WI38 (cell line): ENCODE measurements around the gene HSP90AB1.

Experiments
- H3K4me3 ChIP-seq: 2 replicates; pipeline ENCODE4 v1.5.1; 2011; ENCODE audit warnings: low read depth, mild to moderate bottlenecking, control low read depth, low read length
- TF ChIP-seq, protein P1 (sequence below): IDR thresholded peaks from 2 replicates; pipeline ENCODE4 v1.5.1; 2012; ENCODE audit warnings: low read depth, mild to moderate bottlenecking, control low read depth, low read length

HSP90AB1 gene

DNA sequence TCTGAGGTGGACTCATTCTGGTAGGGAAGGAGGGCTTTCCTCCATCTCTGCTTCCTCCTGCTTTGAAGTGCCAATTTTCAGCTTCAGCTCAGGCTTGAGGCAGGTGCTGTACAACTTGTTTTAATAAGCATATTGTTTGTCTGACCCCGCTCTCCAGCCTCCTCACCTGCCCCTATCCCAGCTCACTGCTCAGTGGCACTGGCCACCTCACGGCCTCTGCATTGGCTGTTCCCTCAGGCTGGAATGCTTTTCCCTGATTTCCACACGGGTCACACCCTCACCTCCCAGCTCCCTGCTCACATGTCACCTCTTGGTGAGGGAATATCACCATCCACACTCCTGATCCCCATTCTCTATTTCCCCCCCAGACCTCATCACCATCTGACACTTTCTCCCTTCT lies 52.0 kb downstream of the HSP90AB1 start:
- TF ChIP-seq, protein P1, sequence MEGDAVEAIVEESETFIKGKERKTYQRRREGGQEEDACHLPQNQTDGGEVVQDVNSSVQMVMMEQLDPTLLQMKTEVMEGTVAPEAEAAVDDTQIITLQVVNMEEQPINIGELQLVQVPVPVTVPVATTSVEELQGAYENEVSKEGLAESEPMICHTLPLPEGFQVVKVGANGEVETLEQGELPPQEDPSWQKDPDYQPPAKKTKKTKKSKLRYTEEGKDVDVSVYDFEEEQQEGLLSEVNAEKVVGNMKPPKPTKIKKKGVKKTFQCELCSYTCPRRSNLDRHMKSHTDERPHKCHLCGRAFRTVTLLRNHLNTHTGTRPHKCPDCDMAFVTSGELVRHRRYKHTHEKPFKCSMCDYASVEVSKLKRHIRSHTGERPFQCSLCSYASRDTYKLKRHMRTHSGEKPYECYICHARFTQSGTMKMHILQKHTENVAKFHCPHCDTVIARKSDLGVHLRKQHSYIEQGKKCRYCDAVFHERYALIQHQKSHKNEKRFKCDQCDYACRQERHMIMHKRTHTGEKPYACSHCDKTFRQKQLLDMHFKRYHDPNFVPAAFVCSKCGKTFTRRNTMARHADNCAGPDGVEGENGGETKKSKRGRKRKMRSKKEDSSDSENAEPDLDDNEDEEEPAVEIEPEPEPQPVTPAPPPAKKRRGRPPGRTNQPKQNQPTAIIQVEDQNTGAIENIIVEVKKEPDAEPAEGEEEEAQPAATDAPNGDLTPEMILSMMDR: no peak
- no peak overlapping the region for H3K4me3 ChIP-seq

DNA sequence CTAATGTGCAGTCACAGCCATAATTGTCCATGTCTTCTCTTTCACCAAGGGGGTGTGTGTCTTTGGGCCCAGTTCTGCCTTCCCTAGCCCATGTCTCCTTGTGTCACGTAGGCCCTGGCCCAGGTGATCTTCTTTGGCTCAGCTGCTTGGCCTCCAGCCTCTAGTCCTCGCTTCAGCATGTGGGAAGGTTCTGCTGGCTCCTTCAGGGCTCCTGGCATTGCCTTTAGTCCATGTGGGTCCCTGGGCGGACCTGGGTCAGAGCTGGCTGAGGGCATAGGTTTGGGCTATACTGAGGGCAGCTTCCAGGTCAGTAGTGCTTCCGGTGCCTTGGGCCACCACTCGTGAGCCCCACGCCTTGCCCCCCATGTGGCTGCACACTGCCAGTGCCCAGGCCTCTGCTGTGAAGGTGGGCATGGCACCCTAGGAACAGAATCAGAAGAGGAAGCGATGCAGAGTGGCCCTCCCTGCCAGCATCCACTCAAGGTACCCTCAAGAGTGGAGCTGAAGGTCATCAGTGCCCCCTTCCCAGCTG lies 53.5 kb downstream of the HSP90AB1 start:
- no peak overlapping the region for H3K4me3 ChIP-seq
- TF ChIP-seq, protein P1: no peak

DNA sequence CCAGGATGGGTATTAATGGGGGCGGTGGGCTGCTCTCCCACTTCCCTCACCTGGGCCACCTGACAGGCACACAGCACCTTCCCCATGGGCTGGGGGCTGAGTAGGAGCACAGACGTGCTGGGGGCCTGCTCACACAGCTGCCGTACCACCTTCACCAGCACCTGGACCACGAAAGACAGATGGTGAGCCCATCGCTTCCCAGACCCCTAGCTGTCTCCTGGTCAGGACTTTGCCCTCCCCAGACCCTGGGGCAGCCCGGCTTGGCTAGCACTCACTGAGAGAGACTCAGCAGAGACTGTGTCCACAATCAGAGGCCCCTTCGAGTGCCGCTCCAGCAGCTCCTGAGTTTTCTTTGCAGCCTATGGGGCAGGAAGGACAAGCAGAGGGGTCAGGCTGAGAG lies 54.2 kb downstream of the HSP90AB1 start:
- no peak overlapping the region for H3K4me3 ChIP-seq
- TF ChIP-seq, protein P1: no peak

- TF ChIP-seq, protein P1: no peak
- H3K4me3 ChIP-seq: no peak overlapping the region
These were observed 55.1 kb downstream of the HSP90AB1 start for GRCh38 chr6:44301782-44302564.

- no peak overlapping the region for H3K4me3 ChIP-seq
- TF ChIP-seq, protein P1: no peak
These were observed 56.0 kb downstream of the HSP90AB1 start for GRCh38 chr6:44302856-44303255.
